H9 (cell line): ENCODE results near the gene RPL28. TPM values are rescaled to one million over a fixed set of nuclear protein-coding genes. Genes with fewer than 3 reads are reported as not detected.

Experiments
- DNase-seq: peaks from one replicate; pipeline ENCODE4 v3.0.0-alpha.2; 2017
- H2AFZ ChIP-seq: one replicate; pipeline ENCODE4 v1.6.1; 2013; ENCODE audit warnings: mild to moderate bottlenecking, low read length, control low read depth, moderate library complexity
- H2AK5ac ChIP-seq: 2 replicates; pipeline ENCODE4 v1.6.1; 2013; ENCODE audit warnings: low read length, control low read depth, mixed read lengths; ENCODE audit not compliant: insufficient read length
- H2BK120ac ChIP-seq: one replicate; pipeline ENCODE4 v1.6.1; 2013; ENCODE audit warnings: low read depth, mild to moderate bottlenecking, low read length, control low read depth, inconsistent platforms; ENCODE audit not compliant: poor library complexity, severe bottlenecking
- H2BK12ac ChIP-seq: 2 replicates; pipeline ENCODE4 v1.6.1; 2013; ENCODE audit warnings: low read length, control low read depth, mixed read lengths, low read depth; ENCODE audit not compliant: insufficient read length
- H2BK15ac ChIP-seq: 2 replicates; pipeline ENCODE4 v1.6.1; 2013; ENCODE audit warnings: low read depth, low read length, control low read depth
- H2BK20ac ChIP-seq: one replicate; pipeline ENCODE4 v1.6.1; 2013; ENCODE audit warnings: low read depth, mild to moderate bottlenecking, low read length, control low read depth, inconsistent platforms; ENCODE audit not compliant: poor library complexity, severe bottlenecking
- H2BK5ac ChIP-seq: 2 replicates; pipeline ENCODE4 v1.6.1; 2013; ENCODE audit warnings: low read length, control low read depth, mixed read lengths; ENCODE audit not compliant: insufficient read length
- H3K14ac ChIP-seq: 2 replicates; pipeline ENCODE4 v1.6.1; 2013; ENCODE audit warnings: low read length, control low read depth; ENCODE audit not compliant: insufficient read depth
- H3K18ac ChIP-seq: 2 replicates; pipeline ENCODE4 v1.6.1; 2013; ENCODE audit warnings: low read depth, mild to moderate bottlenecking, mixed read lengths, low read length, control low read depth; ENCODE audit not compliant: insufficient read length
- H3K23ac ChIP-seq: 2 replicates; pipeline ENCODE4 v1.6.1; 2013; ENCODE audit warnings: low read length, control low read depth, mixed read lengths, low read depth; ENCODE audit not compliant: insufficient read length
- H3K23me2 ChIP-seq: 2 replicates; pipeline ENCODE4 v1.6.1; 2013; ENCODE audit warnings: low read depth, mild to moderate bottlenecking, mixed read lengths, low read length, control low read depth; ENCODE audit not compliant: insufficient read length, poor library complexity, severe bottlenecking
- H3K27ac ChIP-seq: 2 replicates; pipeline ENCODE4 v1.5.1; 2013; ENCODE audit warnings: low read length, control low read depth, mixed read lengths, low read depth; ENCODE audit not compliant: insufficient read length
- H3K27me3 ChIP-seq: 2 replicates; pipeline ENCODE4 v1.6.1; 2013; ENCODE audit warnings: low read length, control low read depth, inconsistent platforms; ENCODE audit not compliant: insufficient read depth
- H3K4ac ChIP-seq: 2 replicates; pipeline ENCODE4 v1.6.1; 2013; ENCODE audit warnings: low read depth, mild to moderate bottlenecking, control low read depth, inconsistent platforms, low read length, moderate library complexity
- H3K4me1 ChIP-seq: 2 replicates; pipeline ENCODE4 v1.6.1; 2013; ENCODE audit warnings: low read length, control low read depth, inconsistent platforms; ENCODE audit not compliant: insufficient read depth
- H3K4me2 ChIP-seq: 2 replicates; pipeline ENCODE4 v1.6.1; 2013; ENCODE audit warnings: low read length, control low read depth, mixed read lengths; ENCODE audit not compliant: insufficient read length, insufficient read depth
- H3K56ac ChIP-seq: 2 replicates; pipeline ENCODE4 v1.6.1; 2013; ENCODE audit warnings: low read depth, mild to moderate bottlenecking, mixed read lengths, low read length, control low read depth; ENCODE audit not compliant: insufficient read length
- H3K79me1 ChIP-seq: 2 replicates; pipeline ENCODE4 v1.6.1; 2013; ENCODE audit warnings: low read depth, mild to moderate bottlenecking, moderate library complexity, low read length, control low read depth, inconsistent platforms; ENCODE audit not compliant: insufficient read depth, poor library complexity, severe bottlenecking
- H3K79me2 ChIP-seq: 2 replicates; pipeline ENCODE4 v1.6.1; 2013; ENCODE audit warnings: low read length, control low read depth, inconsistent platforms; ENCODE audit not compliant: insufficient read depth
- H3K9ac ChIP-seq: 2 replicates; pipeline ENCODE4 v1.6.1; 2013; ENCODE audit warnings: low read length, control low read depth, mixed read lengths; ENCODE audit not compliant: insufficient read length; ENCODE audit errors: extremely low read depth
- H3K9me3 ChIP-seq: one replicate; pipeline ENCODE4 v1.6.1; 2013; ENCODE audit warnings: low read depth, low read length, inconsistent platforms; ENCODE audit not compliant: control insufficient read depth
- H3T11ph ChIP-seq: one replicate; pipeline ENCODE4 v1.6.1; 2013; ENCODE audit warnings: mild to moderate bottlenecking, low read length, control low read depth, inconsistent platforms
- H4K20me1 ChIP-seq: one replicate; pipeline ENCODE4 v1.6.1; 2013; ENCODE audit not compliant: control insufficient read depth, insufficient read length, insufficient read depth
- H4K5ac ChIP-seq: 2 replicates; pipeline ENCODE4 v1.6.1; 2013; ENCODE audit warnings: low read depth, mild to moderate bottlenecking, mixed read lengths, low read length, control low read depth; ENCODE audit not compliant: insufficient read length
- H4K8ac ChIP-seq: replicated peaks from 2 replicates; pipeline ENCODE4 v1.6.1; 2013; ENCODE audit warnings: low read length, control low read depth, mixed read lengths, low read depth; ENCODE audit not compliant: insufficient read length
- H4K91ac ChIP-seq: 2 replicates; pipeline ENCODE4 v1.6.1; 2013; ENCODE audit warnings: low read depth, mild to moderate bottlenecking, moderate library complexity, mixed read lengths, low read length, control low read depth; ENCODE audit not compliant: insufficient read length
- H3K27ac Mint-ChIP-seq, 3 experiments: 2 replicates in 2 of 3; 3 replicates in 1 of 3; pipeline ENCODE4 v1.8.0; 2020 to 2021; ENCODE audit warnings: mixed read lengths in 3 of 3, mild to moderate bottlenecking in 1 of 3, moderate library complexity in 1 of 3
- H3K27me3 Mint-ChIP-seq: 2 replicates; pipeline ENCODE4 v1.8.0; 2021; ENCODE audit warnings: low read depth, mild to moderate bottlenecking, moderate library complexity, mixed read lengths
- H3K36me3 Mint-ChIP-seq, 3 experiments: 2 replicates in 2 of 3; 3 replicates in 1 of 3; pipeline ENCODE4 v1.8.0; 2020 to 2021; ENCODE audit warnings: low read depth in 3 of 3, mixed read lengths in 3 of 3; ENCODE audit not compliant: insufficient read depth in 1 of 3
- H3K4me1 Mint-ChIP-seq, 2 experiments: 2 replicates each; pipeline ENCODE4 v1.8.0; 2020; ENCODE audit warnings: mixed read lengths in 2 of 2
- H3K4me3 Mint-ChIP-seq, 2 experiments: 2 replicates in 1 of 2; 3 replicates in 1 of 2; pipeline ENCODE4 v1.8.0; 2020 to 2021; ENCODE audit warnings: mild to moderate bottlenecking in 2 of 2, mixed read lengths in 2 of 2, moderate library complexity in 1 of 2
- H3K9me3 Mint-ChIP-seq, 2 experiments: 2 replicates in 1 of 2; 3 replicates in 1 of 2; pipeline ENCODE4 v1.8.0; 2020; ENCODE audit warnings: mild to moderate bottlenecking in 2 of 2, mixed read lengths in 2 of 2, moderate library complexity in 1 of 2
- CTCF ChIP-seq: fragments of 200-600 bp; sonication (generic); conservative IDR thresholded peaks from 3 replicates; pipeline ENCODE4 v1.8.0; 2021; ENCODE audit warnings: antibody characterized with exemption, mild to moderate bottlenecking
- WGBS: extraction: QIAGEN DNeasy Blood & Tissue Kit; methylation state at CpG from one replicate; pipeline ENCODE4 v1.1.7; 2013; ENCODE audit warnings: missing lambda C conversion rate, low lambda C conversion rate, mixed read lengths; ENCODE audit not compliant: insufficient read length; ENCODE audit errors: extremely low coverage; 5-methylcytosine and 5-hydroxymethylcytosine counted together
- total RNA-seq: library from RNA; stranded (reverse); gene quantifications from 2 replicates; pipeline ENCODE4 v1.2.1, GENCODE V29; 2021

Gene RPL28
- total RNA-seq, 1 experiment from 2014 or later = 2,076 TPM

GRCh38 chr19:55386493-55386971 is 800 bp downstream of the RPL28 start:
- Histone ChIP-seq H4K8ac (no peak overlapping the region), H2BK5ac (no peak overlapping the region), H3K4me1 (peaks cover 8% of the 10 kb centered on the region), H3K9me3 (no peaks in the 10 kb centered on the region), H3K9ac (peak overlapping the region; percentile 83), H3K27me3 (peaks cover 2% of the 10 kb centered on the region; the same call in 1 of the 2 replicates), H3K56ac (no peak overlapping the region), H2AFZ (no peak overlapping the region), H2BK120ac (no peak overlapping the region), H3K27ac (no peak overlapping the region), H3K79me2 (peaks cover 17% of the 10 kb centered on the region; the same call in 1 of the 2 replicates), H3K4me2 (peak overlapping the region; percentile 87), H2BK15ac (no peak overlapping the region), H3T11ph (no peak overlapping the region), H4K91ac (no peak overlapping the region), H4K20me1 (peaks cover 3% of the 10 kb centered on the region), H4K5ac (no peak overlapping the region), H3K79me1 (peaks cover 15% of the 10 kb centered on the region), H2AK5ac (no peak overlapping the region), H3K18ac (no peak overlapping the region), H3K23ac (no peak overlapping the region), H2BK20ac (no peak overlapping the region), H2BK12ac (no peak overlapping the region), H3K4ac (no peak overlapping the region), H3K14ac (peak overlapping the region; percentile 62; the same call in 1 of the 2 replicates), H3K23me2 (peaks cover 28% of the 10 kb centered on the region)
- TF ChIP-seq CTCF = no peak
- H3K36me3 Mint-ChIP-seq = peaks cover 40 to 51% (median 50%) of the 10 kb centered on the region in 3 experiments
- DNase-seq = no peak
- peaks cover 2 to 3% of the 10 kb centered on the region in 2 experiments; a peak in 2 of 5 replicates for H3K9me3 Mint-ChIP-seq
- no CpG with 5 or more reads among the region's 33 CpGs for WGBS
- peak overlapping the region; percentile 98 to 100 for H3K4me3 Mint-ChIP-seq
- H3K27me3 Mint-ChIP-seq = peaks cover 16% of the 10 kb centered on the region
- peak overlapping the region; percentile 95 to 99 (median 97); a peak in 5 of 7 replicates for H3K27ac Mint-ChIP-seq
- H3K4me1 Mint-ChIP-seq = peaks cover 49 to 61% of the 10 kb centered on the region in 2 experiments
